Measurements from ENCODE around the gene ASB12. TPM values are rescaled to one million over a fixed set of nuclear protein-coding genes. Genes with fewer than 3 reads are reported as not detected.
"Not testable (repeated sequence)": the region's sequence is repeated elsewhere in the genome, so short reads cannot be mapped to it uniquely, and the experiment has no call there.

Gene ASB12, protein sequence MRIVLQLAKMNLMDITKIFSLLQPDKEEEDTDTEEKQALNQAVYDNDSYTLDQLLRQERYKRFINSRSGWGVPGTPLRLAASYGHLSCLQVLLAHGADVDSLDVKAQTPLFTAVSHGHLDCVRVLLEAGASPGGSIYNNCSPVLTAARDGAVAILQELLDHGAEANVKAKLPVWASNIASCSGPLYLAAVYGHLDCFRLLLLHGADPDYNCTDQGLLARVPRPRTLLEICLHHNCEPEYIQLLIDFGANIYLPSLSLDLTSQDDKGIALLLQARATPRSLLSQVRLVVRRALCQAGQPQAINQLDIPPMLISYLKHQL
- total RNA-seq: not detected in 2 replicates

DNA sequence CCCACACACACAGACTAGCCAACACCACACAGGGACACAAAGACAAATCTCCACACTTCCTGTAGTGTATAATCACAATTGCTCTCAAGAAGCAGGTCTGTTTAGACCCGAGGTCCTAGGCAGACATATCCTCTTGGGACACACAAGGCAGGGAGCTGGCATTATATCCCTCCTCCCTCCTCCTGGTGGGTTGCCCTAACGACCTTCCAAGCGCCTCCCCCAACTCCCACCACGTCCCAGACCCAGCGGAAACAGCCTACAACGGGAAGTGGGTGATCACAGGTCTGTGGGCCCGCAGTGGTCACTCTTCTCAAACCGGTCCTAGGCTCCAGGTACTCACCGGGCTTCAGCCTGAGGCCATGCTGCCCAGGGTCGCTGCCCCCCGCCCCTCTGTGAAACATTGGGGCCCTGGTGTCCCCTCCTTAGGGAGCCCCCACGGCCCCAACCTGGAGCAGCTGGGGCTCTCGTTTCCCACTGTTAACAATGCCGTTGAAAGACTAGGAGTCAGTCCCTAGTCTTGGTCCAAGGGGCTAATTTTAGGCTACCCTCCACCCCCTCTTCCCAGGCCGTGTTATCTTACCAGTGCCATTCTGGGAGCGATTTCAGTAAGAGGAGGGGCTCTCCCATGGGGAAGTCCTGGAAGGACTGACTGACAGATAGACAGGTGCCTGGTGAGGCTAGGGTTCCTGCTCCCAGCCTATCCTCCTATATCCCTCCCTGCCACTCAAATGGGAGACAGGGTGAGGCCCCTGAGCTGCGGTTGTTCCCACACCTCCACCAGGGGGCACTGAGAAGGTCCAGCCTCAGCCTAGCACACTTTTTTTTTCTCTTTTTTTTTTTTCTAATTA, at the start of gene ASB12:
Gene ASB12, minus strand, starts transcription at position 485 of the 848 bp plus-strand sequence. CDS start 4,957 bp downstream, outside the sequence.
- no peak for DNase-seq (ENCODE audit: low read depth)

DNA sequence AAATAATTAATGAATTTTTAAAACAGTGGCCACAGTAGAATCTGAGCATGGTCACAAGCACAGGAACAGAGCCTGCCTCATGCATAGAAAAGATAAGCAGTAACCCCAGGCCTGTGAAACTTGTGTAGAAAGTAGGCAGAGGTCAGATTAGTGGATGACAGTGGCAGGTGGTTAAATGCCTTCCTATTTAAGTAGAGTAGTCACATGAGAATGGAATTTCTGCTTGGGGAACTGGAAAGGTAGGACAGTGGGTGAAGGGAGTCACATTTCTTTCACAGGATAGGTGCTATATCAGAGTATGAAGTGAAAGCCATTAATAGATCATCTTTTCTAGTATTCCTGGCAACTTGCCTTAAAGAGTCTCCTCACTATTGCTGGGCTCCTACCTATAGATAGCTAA, 34.9 kb upstream of the ASB12 start:
- no peak for DNase-seq (ENCODE audit: low read depth)

DNA sequence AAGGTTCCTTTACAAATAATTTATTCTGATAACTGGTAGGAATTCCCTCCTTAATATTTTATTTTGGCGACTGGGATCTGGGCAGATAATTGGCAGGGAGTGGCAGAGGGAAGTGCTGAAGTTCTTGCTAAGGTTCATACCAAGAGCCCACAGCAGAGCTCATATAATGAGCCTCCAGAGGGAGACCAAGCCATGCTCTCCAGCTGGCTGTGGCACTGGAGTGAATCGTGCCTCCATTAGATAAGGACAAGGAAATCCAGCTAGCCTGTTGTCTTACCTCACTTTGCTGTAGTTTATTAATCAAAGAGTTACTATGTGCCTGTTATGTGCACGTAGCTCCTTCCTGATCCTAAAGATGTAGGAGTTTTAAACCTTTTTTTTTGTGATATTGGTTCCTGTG, 1.3 kb downstream of the ASB12 start:
- no peak for DNase-seq (ENCODE audit: low read depth)

DNA sequence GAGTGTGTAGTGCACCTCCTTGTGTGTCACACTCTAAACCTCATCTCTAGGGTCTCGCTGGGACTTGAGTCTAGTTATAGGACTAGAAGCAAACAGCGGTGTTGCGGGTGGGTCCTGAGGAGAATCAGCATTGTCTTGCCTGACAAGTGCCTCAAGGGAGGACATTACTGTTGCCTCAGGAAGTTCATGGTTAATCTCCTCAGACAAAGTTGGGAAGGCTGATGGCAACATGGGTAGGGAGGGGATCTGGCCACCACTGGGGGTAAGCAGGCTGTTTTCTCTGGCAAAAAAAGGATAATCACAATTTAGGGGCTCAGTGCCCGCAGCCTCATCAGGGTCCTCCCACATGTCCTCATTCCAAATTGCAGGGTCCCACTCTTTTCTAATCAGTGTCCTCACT, 12.4 kb downstream of the ASB12 start:
- no peak for DNase-seq (ENCODE audit: low read depth)

DNA sequence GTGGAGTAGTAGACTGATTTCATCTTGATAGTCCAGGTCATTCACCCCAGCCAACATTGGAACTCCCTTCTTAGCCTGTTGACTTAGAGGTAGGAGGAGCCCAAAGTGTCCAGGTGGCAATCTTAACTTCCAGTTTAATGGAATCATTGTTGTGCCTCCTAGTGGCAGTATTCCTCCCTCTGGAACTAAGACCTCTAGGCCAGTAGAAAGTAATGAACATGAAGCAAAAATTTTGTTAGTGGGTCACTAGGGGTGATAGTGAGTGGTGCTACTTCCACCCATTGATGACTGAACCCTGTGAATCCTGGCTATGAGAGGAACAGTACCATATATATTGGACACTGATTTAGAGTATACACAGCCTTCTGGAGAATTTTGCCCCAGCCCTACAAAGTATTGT, 16.4 kb downstream of the ASB12 start:
- DNase-seq (ENCODE audit: low read depth): not testable (repeated sequence)

DNA sequence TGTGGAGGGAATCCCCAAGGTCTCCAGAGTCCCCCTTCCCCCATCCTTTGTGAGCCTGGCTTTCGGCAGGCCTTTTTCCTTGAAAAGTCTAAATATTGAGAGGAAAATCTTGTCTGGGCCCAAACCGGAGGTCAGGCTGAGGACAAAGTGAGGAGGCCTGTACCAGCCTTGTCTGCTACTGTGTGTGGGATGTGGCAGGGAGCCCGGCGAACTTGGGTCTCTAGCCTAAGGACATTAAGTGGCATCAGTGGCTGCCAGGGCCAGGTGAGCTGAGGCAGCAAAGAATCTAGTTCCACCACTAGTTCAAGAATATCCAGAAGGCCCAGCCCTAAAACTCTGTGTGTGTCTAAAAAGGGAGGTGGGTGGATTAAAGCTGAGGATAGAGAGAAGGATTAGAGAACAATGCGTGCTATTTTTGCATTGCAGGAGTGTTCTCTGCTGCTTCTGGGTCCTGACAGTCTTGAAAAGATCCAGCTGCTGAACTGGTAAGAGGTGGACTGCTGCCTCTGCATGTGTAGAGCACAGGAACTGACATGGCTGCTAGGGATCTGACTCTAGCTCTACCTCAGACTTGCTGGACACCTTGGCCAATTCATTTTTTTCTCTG, 23.7 kb downstream of the ASB12 start:
- DNase-seq (ENCODE audit: low read depth): no peak

DNA sequence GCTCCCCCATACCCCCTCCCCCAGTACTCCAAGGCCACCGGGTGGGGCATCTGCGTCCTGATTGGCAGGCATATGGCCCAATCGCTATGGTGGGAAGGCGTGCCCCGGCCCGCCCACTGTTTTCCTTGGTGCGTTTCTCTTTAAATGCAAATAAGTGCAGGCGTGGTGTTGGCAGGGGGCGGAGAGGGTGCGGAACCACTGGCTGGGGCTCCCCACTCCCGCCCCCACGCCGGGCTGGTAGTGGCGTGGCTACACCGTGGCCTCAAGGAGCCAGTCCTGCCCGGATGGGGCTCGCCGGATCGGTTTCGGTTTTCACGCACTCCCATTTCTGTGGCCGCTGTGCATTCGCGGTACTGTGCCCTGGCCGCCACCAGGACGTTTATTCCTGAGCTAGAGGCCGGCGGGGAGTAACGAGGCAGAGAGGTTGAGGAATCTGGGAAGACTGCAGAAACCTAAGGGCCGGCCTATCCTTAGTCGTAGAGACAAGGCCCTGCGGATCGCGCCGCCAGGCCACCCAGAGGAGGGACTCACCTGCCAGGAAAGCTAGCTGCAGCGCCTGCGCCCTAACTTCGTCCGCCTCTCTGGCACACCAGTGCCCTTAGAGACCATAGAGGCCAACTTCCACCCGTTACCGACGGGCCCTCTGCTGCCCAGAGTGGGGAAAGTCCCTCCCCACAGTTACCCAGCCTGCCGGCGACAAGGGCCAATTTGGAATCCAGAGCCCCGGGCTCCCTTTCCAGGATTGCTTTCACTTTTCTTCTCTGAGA, 24.5 kb downstream of the ASB12 start:
- DNase-seq (ENCODE audit: low read depth): peak; percentile 82

DNA sequence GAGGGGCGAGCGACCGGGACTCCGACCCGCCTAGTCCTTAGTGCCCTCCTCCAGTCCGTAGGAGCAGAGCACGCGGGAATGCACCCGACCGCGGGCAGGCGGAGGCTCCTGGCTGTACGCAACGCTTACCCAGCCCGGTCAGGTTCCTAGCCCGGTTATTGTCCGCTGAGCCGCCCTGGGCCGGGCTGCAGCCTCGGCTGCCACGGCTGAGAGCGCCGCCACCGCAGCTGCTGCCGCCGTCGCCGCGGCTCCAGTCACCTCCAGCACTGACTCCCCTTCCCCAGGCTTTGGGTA, 25.0 kb downstream of the ASB12 start, which contains the start of gene AMER1:
Gene AMER1, minus strand, starts transcription at position 268 of the 294 bp plus-strand sequence. CDS start 12,422 bp downstream, outside the sequence.
- DNase-seq (ENCODE audit: low read depth): no peak

DNA sequence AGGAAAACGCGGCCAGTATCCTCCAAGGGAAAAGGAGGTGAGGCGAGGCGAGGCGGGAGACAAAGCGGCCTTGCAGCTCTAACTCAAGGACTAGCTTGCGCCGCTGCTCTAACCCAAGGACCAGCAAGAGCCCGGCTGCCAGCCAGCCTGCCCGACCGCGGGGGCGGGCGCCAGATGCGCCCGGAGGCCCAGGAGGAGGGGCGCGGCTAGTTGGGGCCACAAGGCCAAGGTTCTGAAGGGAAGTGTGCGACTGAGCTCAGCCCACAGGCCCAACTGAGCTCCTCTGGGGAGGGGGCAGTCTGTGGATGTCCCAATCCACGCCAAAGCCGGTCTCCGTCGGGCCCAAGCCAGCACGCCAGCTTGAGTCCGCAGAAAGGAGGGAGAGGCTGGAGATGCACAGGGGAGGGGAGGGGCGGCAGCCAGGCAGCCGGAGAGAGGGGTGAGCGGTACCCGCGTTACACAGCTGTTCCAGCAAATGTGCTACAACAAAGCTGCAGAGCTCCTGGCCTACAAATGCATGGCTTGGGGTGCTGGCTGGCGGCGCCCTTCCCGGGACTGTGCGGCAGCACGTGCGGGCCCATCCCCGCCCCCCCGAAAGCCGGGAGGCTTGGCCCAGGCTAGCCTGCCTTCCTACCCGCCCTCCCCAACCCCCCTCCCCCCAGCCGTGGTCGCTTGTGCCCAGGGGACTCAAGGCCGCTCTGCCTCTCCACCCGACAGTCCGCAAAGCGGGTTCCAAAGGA, 25.5 kb downstream of the ASB12 start:
- no peak for DNase-seq (ENCODE audit: low read depth)

DNA sequence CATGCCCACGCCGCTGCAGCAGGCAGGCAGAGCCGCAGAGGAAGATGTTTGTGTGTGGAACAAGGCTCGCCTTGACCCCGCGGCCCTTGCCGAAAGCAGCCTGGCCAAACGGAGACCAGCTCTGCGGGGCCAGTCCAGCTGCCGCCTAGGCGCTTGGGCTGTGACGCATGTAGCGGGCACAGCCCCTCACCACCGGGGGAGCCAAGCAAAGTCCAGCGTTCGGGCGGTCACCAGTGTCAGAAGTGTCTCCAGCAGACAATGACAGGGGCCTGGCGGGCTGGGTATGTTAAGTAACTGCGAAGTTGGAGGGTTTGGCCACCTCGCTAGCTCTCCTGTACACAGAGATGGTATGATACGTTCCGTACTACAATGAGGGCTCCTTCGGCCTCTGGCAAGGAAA, 26.2 kb downstream of the ASB12 start:
- DNase-seq (ENCODE audit: low read depth): no peak

DNA sequence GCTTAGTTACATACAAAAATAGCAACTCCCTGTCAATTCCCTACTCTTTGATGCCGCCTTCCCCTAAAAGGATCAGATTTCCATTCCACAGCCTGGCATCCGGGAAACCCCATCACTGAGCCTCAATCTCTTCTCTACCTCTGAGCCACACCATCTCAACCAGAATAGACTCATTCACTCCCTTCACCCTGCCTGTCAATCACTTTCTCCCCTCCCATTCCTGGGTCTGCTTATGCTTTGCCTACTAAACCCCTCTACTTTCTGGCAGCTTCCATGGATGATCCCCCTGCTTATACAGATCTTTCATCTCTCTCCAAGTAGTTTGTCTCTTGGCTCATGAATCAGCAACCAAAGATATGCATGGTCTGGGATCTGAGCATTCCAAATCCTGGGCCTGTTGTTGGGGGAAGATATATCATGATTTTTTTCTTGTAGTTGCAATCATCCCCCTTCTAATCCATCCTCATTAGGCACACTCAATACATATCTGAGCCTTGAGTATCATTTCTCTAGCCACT, 27.5 kb downstream of the ASB12 start:
- DNase-seq (ENCODE audit: low read depth): peak; percentile 23

DNA sequence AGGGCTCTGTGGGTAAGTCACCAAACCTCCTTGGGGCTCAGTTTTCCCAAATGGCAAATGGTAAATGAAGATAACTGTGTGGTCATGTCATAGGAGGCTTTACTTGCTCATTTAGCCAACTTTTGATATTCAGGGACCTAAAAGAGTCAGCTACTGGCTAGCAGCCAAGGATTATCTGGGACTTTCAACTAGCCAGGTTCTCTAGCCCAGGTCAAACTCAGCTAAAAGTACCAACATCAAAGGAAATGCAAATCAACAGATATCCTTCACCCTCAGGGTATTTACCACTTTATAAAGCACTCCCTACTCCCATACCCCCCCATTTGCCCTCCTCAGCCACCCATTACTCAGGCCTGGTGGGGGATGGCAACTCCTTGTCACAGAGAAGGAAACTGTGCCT, 32.4 kb downstream of the ASB12 start:
- no peak for DNase-seq (ENCODE audit: low read depth)

DNA sequence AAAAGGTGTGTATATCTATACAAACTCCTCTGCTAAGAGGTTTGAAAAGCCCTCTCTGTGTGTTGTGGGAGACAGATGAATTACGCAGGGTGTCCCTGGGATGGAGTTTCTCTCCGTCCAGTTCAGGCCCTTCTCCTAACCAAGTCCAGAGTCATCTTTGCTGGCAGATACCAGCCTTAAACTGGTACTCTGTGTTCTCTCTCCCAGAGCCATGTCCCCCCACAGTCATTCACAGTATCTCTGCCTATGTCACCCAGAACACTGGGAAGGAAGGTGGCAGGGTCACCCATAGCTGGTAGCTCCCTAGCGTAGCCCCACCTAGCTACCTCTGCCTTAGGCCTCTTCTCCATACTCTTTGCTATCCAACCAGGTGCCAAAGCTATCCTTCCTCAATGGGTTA, 33.8 kb downstream of the ASB12 start:
- no peak for DNase-seq (ENCODE audit: low read depth)

DNA sequence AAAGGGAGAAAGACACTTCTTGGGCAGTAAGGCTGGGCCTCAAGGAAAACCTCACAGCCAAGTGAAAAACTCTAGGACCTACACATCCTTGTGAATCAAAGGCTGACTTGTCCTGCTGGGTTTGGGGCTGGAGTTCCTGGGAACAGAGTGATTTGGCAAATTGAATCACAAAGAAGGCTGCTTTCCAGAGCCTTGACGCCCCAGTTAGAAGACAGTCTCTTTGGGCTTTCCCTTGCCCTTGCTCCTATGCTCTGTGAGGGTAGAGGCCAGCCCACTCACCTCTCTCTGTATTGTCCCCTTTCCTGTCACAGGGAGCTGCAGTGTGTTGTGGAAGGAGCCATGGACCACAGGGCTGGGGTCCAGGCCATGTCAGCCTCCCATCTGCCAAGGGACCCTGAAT, 34.5 kb downstream of the ASB12 start:
- no peak for DNase-seq (ENCODE audit: low read depth)

DNA sequence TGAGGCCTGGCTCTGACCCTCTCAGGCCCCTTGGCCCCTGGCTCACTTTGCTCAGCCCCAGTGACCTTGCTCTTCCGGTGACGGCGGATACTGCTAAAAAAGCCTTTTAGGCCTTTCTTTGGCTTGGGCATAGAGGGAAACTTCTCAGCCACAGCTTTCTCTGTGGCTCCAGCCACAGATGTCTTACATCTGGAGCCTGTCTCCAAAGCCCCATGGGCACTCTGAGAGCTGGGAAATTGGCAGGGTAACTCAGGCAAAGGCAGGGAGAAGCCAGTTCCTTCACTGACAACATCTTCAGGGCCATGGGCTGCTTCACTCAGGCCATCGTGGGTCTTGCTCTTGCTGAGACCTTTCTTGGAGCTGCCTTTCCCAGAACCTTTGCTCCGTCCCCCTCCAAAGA, 37.7 kb downstream of the ASB12 start:
- DNase-seq (ENCODE audit: low read depth): no peak

DNA sequence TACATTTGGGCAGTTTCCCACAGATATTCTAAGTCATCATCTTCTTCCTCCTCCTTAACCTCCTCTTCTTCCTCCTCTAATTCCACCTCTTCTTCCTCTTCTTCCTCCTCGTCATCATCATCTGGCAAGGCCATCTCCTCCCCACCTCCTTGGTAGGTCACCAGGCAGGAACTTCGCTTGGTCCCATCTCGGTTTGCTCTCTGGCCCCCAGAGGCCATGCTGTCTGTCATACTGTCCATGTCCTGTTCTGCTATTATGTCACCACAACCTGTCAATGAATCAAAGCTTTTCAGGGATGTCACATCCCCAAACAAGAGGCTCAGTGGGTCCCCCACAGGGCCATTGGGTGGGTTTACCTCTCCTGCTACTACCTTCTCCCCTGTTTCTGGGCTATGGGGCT, 38.4 kb downstream of the ASB12 start:
- no peak for DNase-seq (ENCODE audit: low read depth)

DNA sequence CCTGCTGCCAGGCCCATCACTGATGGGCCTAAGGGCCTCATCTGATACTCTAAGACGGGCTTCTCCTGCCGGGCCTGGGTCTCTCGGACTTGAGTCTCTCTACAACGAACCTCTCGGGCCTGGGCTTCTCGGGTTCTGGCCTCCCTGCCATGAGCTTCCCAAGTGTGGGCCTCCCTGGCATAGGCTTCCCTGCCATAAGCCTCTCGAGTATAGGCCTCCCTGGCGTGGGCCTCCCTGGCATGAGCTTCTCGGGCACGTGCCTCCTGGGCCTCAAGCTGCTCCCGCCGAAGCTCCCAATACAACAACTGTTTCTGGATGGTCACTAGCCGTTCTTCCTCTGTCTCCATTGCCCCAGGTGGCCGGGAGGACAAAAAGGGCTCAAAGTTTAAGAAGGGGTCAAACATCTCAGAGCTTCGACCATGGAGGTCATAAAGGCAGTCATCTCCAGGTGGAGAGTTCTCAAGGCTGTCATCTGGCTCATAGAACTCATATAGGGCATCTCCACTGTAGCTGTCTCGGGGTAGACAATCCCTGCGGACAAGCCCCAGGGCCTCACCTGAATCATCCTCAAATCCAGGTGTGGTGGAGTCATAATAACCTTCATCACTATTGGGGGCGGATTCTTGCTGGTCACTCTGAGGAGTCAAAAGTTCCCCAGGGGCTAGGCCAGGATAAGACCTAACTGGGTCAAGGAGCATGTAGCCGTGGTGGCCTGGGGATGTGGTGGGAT, 39.0 kb downstream of the ASB12 start:
- no peak for DNase-seq (ENCODE audit: low read depth)

DNA sequence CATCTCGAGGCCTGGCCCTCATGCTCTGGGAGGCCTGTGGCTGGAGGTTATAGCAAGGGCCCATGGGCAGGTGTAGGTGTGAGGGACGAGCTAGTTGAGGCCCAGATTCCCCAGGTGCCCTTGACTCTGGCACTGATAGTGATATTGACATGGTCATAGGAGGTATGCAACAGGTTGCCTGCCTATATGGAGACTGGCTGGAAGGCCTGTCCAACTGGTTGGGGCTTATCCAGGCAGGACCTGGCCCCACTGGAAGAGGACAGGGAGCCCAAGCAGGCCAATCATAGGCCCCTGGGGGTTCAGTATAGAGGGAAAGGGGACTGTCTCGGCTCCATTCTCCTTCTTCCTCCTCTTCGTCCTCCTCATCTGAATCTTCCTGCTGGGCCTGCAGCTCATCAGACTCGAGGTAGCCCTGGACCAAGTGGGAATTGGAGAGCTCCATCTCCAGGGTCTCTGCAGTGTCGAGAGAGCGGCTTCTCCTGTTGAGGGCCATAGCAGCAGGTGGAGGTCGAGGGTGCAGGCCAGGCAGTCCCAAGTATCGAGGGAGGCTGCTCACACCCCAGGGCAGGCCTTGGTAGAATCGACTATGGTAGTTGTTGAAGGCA, 40.2 kb downstream of the ASB12 start:
- no peak for DNase-seq (ENCODE audit: low read depth)

DNA sequence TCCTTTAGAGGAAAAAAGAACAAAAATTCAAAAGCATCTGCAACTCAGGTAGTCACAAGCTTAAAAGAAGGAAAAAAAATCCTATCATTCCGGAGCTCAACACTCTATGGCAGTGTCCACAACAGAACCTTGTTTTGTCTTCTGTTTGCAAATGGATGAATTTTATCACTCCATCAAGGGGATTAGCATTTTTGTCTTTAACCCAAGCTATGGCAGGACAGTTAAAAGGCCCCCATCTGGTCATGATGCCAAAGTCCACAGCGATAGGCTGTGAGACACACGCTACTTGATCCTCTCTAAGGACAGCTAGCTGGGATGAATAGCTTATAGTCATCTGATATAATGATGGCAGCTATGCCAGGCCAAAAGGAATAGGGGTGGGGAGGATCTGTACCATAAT, 41.5 kb downstream of the ASB12 start:
- DNase-seq (ENCODE audit: low read depth): no peak

DNA sequence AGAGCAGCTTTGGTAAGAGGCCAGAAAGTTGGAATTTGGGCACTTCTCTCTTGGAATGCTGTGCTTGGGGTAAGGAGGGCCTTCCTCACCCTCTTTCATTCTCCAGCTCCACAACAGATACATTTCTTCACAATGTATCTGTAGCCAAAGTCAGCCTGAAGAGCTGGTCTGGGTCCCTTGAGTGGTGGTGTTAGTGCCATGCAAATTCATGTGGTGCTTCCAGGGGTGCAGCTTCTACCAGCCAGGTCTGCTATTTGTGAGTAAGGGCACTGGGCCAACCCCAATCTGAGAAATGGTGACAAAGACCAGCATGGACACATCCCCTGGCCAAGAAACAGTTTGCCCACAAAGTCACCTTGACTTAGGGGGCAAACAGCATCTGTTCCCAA, 42.7 kb downstream of the ASB12 start:
- DNase-seq (ENCODE audit: low read depth): no peak

All from renal cortical epithelial cell (primary cell).